ENCODE measurements around the gene PAK5. TPM values are rescaled to one million over a fixed set of nuclear protein-coding genes. Genes with fewer than 3 reads are reported as not detected.
A peak's percentile ranks its signal among the peaks of the same experiment; 100 is the strongest.

Gene PAK5
- polyA plus RNA-seq, 2 of the 4 experiments (the other 2 are of a cell fraction), result 0.01 TPM; not detected in 1

DNA sequence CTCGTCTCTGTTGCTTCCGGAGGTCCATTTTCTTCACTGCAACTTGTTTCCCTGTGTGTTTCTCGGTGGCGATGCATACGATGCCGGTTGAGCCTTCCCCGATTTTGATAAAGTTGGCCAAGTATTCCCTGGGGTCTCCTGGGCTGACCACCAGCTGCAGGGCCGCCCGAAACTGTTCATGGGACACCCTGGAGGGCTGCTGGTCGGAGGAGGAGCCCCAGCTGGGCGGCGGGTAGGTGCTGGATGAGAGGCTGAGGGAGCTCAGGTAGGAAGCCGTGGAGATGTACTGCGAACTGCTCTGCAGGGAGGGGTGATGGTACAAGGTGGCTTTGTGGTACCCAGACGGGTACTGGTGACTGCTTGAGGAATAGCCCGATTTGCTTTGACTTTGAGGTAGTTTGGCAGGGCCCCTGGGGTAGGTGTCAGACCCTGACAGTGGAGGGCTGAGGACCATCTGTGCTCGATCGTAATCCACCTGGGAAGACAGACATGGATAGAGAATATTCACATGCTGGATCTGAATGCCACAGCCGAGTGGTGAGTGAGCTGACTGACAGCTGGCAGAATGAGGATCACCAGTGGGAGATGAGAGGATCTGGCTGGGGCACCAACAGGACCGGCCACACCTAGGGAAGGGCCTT lies 272.8 kb downstream of the PAK5 start:
- WGBS (ENCODE audit: missing lambda C conversion rate), result 66% methylated on average over 20 of the region's 20 CpGs
- POLR2A ChIA-PET, result no interaction called here
- no peak for DNase-seq (ENCODE audit: low read depth in 1 of 2, low spot score in 1 of 2)

DNA sequence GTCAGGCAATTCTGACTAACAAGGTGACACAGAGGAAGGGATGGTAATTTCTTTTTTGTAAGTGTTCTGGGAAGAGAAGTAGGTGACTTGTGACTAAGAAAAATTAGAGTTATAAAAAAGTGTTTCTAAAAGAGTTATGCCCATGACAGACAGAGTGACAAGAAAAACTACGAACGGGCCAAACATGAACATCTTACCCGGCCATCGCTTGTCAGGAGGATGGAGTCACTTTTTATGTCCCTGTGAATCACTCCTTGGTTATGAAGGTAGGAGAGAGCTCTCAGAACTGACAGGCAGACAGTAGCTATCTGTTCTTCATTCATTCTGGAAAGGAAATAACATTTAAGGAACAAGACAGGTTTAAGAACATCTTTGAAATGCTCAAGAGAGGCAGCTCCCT lies 281.5 kb downstream of the PAK5 start:
- no peak for FAIRE-seq
- CTCF ChIA-PET, result interaction anchor here (0.6 to 1.4 kb wide), 4 partner anchors 15 to 496 kb away, joined by 3 to 5 read pairs (median 4); no protein-coding TSS in a partner anchor

More for the DNA sequence above, 272.8 kb downstream of the PAK5 start:
- H3K9me3 ChIP-seq, result no peaks in the 10 kb centered on the region
- H3K4me2 ChIP-seq, result no peak overlapping the region
- ATAC-seq, result no peak
- no peak overlapping the region for H3K27ac ChIP-seq
- no peaks in the 10 kb centered on the region for H3K4me1 ChIP-seq
- CTCF ChIA-PET, result interaction anchor here (1.2 to 3.1 kb wide), 3 partner anchors 12 to 158 kb away, joined by 3 to 9 read pairs (median 3); no protein-coding TSS in a partner anchor
- no peak for FAIRE-seq
- H3K4me3 ChIP-seq, result no peak overlapping the region
- TF ChIP-seq JUNB (IDR thresholded peaks at IDR 0.05) (no peak), EP300 (IDR thresholded peaks at IDR 0.05) (no peak), EHMT2 (IDR thresholded peaks at IDR 0.05; ENCODE audit: low read depth) (no peak), HEYL (CRISPR knock-in tag; IDR thresholded peaks at IDR 0.05) (no peak), ZFP36 (IDR thresholded peaks at IDR 0.05; ENCODE audit: borderline replicate concordance, partially characterized antibody) (no peak), HOXB5 (CRISPR knock-in tag; IDR thresholded peaks at IDR 0.05) (no peak), BHLHE40 (IDR thresholded peaks at IDR 0.05; ENCODE audit: low read depth, low read length) (no peak), KDM5A (IDR thresholded peaks at IDR 0.05) (no peak), RFX5 (IDR thresholded peaks at IDR 0.05) (no peak), ZNF302 (CRISPR knock-in tag; IDR thresholded peaks at IDR 0.05) (no peak), MYC (IDR thresholded peaks at IDR 0.05; ENCODE audit: borderline replicate concordance, low read length) (no peak)
- TF ChIP-seq, protein P1, sequence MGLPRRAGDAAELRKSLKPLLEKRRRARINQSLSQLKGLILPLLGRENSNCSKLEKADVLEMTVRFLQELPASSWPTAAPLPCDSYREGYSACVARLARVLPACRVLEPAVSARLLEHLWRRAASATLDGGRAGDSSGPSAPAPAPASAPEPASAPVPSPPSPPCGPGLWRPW (IDR thresholded peaks at IDR 0.05), result no peak
- TF ChIP-seq, protein P2, sequence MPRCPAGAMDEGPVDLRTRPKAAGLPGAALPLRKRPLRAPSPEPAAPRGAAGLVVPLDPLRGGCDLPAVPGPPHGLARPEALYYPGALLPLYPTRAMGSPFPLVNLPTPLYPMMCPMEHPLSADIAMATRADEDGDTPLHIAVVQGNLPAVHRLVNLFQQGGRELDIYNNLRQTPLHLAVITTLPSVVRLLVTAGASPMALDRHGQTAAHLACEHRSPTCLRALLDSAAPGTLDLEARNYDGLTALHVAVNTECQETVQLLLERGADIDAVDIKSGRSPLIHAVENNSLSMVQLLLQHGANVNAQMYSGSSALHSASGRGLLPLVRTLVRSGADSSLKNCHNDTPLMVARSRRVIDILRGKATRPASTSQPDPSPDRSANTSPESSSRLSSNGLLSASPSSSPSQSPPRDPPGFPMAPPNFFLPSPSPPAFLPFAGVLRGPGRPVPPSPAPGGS (IDR thresholded peaks at IDR 0.05), result no peak
- TF ChIP-seq, protein P3, sequence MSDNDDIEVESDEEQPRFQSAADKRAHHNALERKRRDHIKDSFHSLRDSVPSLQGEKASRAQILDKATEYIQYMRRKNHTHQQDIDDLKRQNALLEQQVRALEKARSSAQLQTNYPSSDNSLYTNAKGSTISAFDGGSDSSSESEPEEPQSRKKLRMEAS (IDR thresholded peaks at IDR 0.05), result no peak

DNA sequence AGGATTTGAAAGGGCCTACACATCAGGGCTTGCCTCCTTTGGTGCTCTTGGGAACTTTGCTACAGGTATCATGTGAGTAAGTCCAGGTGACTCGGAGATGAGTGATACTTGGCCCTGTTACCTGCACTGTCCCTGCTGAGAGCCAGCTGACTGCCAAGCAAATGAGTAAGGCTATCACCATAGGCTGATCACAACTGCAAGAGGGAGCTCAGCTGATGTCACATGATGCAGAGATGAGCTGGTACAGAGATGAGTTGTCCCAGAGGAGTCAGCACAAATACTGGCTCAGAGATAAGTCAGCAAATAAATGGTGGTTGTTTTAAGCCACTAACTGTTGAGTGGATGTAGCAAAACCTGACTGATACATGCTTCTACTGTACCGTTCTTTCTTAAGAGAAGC lies 283.1 kb downstream of the PAK5 start:
- DNase-seq (ENCODE audit: low read depth in 1 of 2, low spot score in 1 of 2), result peak in 1 of 2 experiments; percentile 18
- Histone ChIP-seq H3K4me3 (no peak overlapping the region), H3K4me2 (no peak overlapping the region), H3K4me1 (peaks cover 7% of the 10 kb centered on the region), H3K27ac (no peak overlapping the region), H3K9me3 (no peaks in the 10 kb centered on the region)
- peak; percentile 61 for FAIRE-seq
- ChIA-PET CTCF (interaction anchor here (0.7 to 2.5 kb wide), 2 partner anchors 54 to 62 kb away, joined by 3 to 7 read pairs; no protein-coding TSS in a partner anchor), POLR2A (no interaction called here)
- TF ChIP-seq, protein P4, sequence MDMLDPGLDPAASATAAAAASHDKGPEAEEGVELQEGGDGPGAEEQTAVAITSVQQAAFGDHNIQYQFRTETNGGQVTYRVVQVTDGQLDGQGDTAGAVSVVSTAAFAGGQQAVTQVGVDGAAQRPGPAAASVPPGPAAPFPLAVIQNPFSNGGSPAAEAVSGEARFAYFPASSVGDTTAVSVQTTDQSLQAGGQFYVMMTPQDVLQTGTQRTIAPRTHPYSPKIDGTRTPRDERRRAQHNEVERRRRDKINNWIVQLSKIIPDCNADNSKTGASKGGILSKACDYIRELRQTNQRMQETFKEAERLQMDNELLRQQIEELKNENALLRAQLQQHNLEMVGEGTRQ (IDR thresholded peaks at IDR 0.05), result peak; percentile 40
- no peak for TF ChIP-seq NPAS2 (CRISPR knock-in tag; IDR thresholded peaks at IDR 0.05; ENCODE audit: borderline replicate concordance)
- TF ChIP-seq, protein P5, sequence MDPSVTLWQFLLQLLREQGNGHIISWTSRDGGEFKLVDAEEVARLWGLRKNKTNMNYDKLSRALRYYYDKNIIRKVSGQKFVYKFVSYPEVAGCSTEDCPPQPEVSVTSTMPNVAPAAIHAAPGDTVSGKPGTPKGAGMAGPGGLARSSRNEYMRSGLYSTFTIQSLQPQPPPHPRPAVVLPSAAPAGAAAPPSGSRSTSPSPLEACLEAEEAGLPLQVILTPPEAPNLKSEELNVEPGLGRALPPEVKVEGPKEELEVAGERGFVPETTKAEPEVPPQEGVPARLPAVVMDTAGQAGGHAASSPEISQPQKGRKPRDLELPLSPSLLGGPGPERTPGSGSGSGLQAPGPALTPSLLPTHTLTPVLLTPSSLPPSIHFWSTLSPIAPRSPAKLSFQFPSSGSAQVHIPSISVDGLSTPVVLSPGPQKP (IDR thresholded peaks at IDR 0.05; ENCODE audit: low read depth, low read length), result no peak
- 34% methylated on average over 2 of the region's 2 CpGs for WGBS (ENCODE audit: missing lambda C conversion rate)
- peak; percentile 58 to 81; a peak in 5 of 6 replicates for ATAC-seq

More for the DNA sequence above, 281.5 kb downstream of the PAK5 start:
- ATAC-seq, result no peak
- peaks cover 2% of the 10 kb centered on the region for H3K4me1 ChIP-seq
- DNase-seq (ENCODE audit: low read depth in 1 of 2, low spot score in 1 of 2), result no peak
- POLR2A ChIA-PET, result no interaction called here
- no peaks in the 10 kb centered on the region for H3K9me3 ChIP-seq
- no peak overlapping the region for H3K4me3 ChIP-seq
- TF ChIP-seq PHF8 (IDR thresholded peaks at IDR 0.05; ENCODE audit: borderline replicate concordance, low read depth), result no peak
- TF ChIP-seq HOXA7 (CRISPR knock-in tag; IDR thresholded peaks at IDR 0.05), result no peak
- TF ChIP-seq HOXB5 (CRISPR knock-in tag; IDR thresholded peaks at IDR 0.05), result no peak
- WGBS (ENCODE audit: missing lambda C conversion rate), result 83% methylated on average over 4 of the region's 4 CpGs
- H3K27ac ChIP-seq, result no peak overlapping the region
- H3K4me2 ChIP-seq, result no peak overlapping the region
